ENCODE measurements around the gene CARD11. TPM values are rescaled to one million over a fixed set of nuclear protein-coding genes. Genes with fewer than 3 reads are reported as not detected.

Gene CARD11
- total and polyA plus RNA-seq, 2 experiments from 2014 or later = 17.7 to 29.0 TPM

DNA sequence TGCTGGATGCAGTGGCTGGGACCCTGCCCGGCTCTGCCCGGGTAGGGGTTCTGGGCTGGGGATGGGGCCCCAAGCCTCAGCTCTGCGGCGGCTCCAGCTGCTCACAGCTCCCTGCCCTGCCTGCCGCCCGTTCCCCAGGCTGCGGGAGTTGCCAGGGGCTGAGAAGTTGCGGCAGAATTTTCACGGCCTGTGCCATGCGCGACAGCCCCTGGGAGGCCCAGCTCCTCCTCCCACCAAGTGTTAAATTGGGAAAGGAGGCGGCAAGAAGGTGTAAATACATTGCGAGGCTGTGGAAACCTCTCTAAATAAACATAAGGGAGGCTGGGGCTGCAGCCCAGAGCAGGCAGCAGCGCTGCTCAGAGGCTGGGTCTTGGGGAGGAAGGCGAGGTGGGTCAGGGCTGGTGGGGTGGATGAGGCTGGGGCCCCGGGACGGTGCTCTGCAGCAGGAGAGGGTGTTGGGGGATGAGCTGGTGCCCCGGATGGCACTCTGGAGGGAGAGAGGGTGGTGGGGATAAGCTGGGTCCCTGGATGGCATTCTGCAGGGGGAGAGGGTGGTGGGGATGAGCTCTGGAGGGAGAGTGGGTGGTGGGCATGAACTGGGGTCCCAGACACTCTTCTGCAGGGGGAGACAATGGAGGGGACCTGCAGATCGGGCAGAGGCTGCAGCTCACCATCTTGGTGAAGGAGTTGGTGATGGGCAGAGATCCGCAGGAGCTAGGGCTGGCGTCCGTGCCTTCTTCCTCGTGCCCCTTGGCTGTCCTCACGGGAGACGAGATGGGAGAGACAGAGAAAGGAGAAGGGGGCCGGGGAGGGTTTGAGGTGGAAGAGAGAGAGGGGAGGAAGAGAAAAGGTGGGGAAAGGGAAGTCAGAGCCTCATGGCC, 114.1 kb downstream of the CARD11 start:
- ATAC-seq (no peak), DNase-seq (ENCODE audit: low spot score) (no peak)
- Histone ChIP-seq H3K27ac (ENCODE audit: low read depth) (no peak overlapping the region), H2AFZ (no peak overlapping the region), H4K20me1 (replicated peaks; ENCODE audit: insufficient read depth) (no peaks in the 10 kb centered on the region), H3K27me3 (ENCODE audit: insufficient read depth) (no peaks in the 10 kb centered on the region), H3K79me2 (replicated peaks; ENCODE audit: insufficient read depth) (no peaks in the 10 kb centered on the region), H3K4me2 (no peak overlapping the region), H3K9me2 (ENCODE audit: insufficient read depth) (no peaks in the 10 kb centered on the region), H3K4me3 (no peak overlapping the region), H3F3A (replicated peaks; ENCODE audit: low read depth) (no peaks in the 10 kb centered on the region), H3K4me1 (ENCODE audit: insufficient read depth) (no peaks in the 10 kb centered on the region), H3K36me3 (ENCODE audit: insufficient read depth) (no peaks in the 10 kb centered on the region)
- Mint-ChIP-seq H3K36me3 (ENCODE audit: low read depth) (peaks cover 3% of the 10 kb centered on the region; the same call in 1 of the 3 replicates), H3K27me3 (ENCODE audit: insufficient read depth, low read depth, poor library complexity) (peaks cover 17% of the 10 kb centered on the region), H3K4me3 (no peak overlapping the region), H3K9me3 (no peaks in the 10 kb centered on the region), H3K4me1 (no peaks in the 10 kb centered on the region), H3K27ac (no peak overlapping the region)
- TF ChIP-seq, protein P1, sequence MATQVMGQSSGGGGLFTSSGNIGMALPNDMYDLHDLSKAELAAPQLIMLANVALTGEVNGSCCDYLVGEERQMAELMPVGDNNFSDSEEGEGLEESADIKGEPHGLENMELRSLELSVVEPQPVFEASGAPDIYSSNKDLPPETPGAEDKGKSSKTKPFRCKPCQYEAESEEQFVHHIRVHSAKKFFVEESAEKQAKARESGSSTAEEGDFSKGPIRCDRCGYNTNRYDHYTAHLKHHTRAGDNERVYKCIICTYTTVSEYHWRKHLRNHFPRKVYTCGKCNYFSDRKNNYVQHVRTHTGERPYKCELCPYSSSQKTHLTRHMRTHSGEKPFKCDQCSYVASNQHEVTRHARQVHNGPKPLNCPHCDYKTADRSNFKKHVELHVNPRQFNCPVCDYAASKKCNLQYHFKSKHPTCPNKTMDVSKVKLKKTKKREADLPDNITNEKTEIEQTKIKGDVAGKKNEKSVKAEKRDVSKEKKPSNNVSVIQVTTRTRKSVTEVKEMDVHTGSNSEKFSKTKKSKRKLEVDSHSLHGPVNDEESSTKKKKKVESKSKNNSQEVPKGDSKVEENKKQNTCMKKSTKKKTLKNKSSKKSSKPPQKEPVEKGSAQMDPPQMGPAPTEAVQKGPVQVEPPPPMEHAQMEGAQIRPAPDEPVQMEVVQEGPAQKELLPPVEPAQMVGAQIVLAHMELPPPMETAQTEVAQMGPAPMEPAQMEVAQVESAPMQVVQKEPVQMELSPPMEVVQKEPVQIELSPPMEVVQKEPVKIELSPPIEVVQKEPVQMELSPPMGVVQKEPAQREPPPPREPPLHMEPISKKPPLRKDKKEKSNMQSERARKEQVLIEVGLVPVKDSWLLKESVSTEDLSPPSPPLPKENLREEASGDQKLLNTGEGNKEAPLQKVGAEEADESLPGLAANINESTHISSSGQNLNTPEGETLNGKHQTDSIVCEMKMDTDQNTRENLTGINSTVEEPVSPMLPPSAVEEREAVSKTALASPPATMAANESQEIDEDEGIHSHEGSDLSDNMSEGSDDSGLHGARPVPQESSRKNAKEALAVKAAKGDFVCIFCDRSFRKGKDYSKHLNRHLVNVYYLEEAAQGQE (IDR thresholded peaks at IDR 0.05; ENCODE audit: unreplicated experiment) = no peak
- no peak for TF ChIP-seq ZNF114 (CRISPR knock-in tag; IDR thresholded peaks at IDR 0.05)
- no peak for TF ChIP-seq EZH2 (IDR thresholded peaks at IDR 0.05; ENCODE audit: low read depth, unreplicated experiment)
- TF ChIP-seq, protein P2, sequence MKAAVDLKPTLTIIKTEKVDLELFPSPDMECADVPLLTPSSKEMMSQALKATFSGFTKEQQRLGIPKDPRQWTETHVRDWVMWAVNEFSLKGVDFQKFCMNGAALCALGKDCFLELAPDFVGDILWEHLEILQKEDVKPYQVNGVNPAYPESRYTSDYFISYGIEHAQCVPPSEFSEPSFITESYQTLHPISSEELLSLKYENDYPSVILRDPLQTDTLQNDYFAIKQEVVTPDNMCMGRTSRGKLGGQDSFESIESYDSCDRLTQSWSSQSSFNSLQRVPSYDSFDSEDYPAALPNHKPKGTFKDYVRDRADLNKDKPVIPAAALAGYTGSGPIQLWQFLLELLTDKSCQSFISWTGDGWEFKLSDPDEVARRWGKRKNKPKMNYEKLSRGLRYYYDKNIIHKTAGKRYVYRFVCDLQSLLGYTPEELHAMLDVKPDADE (IDR thresholded peaks at IDR 0.05) = no peak
- no peak for TF ChIP-seq NANOG (IDR thresholded peaks at IDR 0.05; ENCODE audit: borderline replicate concordance)
- TF ChIP-seq JUNB (IDR thresholded peaks at IDR 0.05; ENCODE audit: unreplicated experiment) = no peak
- TF ChIP-seq EZH2phosphoT487 (IDR thresholded peaks at IDR 0.05; ENCODE audit: unreplicated experiment) = no peak
- TF ChIP-seq POLR2AphosphoS5 (IDR thresholded peaks at IDR 0.05; ENCODE audit: low read depth) = no peak
- TF ChIP-seq CREB1 (CRISPR knock-in tag; IDR thresholded peaks at IDR 0.05; ENCODE audit: low read depth) = no peak
- TF ChIP-seq STAT1 (IDR thresholded peaks at IDR 0.05; ENCODE audit: unreplicated experiment) = no peak
- TF ChIP-seq, protein P3, sequence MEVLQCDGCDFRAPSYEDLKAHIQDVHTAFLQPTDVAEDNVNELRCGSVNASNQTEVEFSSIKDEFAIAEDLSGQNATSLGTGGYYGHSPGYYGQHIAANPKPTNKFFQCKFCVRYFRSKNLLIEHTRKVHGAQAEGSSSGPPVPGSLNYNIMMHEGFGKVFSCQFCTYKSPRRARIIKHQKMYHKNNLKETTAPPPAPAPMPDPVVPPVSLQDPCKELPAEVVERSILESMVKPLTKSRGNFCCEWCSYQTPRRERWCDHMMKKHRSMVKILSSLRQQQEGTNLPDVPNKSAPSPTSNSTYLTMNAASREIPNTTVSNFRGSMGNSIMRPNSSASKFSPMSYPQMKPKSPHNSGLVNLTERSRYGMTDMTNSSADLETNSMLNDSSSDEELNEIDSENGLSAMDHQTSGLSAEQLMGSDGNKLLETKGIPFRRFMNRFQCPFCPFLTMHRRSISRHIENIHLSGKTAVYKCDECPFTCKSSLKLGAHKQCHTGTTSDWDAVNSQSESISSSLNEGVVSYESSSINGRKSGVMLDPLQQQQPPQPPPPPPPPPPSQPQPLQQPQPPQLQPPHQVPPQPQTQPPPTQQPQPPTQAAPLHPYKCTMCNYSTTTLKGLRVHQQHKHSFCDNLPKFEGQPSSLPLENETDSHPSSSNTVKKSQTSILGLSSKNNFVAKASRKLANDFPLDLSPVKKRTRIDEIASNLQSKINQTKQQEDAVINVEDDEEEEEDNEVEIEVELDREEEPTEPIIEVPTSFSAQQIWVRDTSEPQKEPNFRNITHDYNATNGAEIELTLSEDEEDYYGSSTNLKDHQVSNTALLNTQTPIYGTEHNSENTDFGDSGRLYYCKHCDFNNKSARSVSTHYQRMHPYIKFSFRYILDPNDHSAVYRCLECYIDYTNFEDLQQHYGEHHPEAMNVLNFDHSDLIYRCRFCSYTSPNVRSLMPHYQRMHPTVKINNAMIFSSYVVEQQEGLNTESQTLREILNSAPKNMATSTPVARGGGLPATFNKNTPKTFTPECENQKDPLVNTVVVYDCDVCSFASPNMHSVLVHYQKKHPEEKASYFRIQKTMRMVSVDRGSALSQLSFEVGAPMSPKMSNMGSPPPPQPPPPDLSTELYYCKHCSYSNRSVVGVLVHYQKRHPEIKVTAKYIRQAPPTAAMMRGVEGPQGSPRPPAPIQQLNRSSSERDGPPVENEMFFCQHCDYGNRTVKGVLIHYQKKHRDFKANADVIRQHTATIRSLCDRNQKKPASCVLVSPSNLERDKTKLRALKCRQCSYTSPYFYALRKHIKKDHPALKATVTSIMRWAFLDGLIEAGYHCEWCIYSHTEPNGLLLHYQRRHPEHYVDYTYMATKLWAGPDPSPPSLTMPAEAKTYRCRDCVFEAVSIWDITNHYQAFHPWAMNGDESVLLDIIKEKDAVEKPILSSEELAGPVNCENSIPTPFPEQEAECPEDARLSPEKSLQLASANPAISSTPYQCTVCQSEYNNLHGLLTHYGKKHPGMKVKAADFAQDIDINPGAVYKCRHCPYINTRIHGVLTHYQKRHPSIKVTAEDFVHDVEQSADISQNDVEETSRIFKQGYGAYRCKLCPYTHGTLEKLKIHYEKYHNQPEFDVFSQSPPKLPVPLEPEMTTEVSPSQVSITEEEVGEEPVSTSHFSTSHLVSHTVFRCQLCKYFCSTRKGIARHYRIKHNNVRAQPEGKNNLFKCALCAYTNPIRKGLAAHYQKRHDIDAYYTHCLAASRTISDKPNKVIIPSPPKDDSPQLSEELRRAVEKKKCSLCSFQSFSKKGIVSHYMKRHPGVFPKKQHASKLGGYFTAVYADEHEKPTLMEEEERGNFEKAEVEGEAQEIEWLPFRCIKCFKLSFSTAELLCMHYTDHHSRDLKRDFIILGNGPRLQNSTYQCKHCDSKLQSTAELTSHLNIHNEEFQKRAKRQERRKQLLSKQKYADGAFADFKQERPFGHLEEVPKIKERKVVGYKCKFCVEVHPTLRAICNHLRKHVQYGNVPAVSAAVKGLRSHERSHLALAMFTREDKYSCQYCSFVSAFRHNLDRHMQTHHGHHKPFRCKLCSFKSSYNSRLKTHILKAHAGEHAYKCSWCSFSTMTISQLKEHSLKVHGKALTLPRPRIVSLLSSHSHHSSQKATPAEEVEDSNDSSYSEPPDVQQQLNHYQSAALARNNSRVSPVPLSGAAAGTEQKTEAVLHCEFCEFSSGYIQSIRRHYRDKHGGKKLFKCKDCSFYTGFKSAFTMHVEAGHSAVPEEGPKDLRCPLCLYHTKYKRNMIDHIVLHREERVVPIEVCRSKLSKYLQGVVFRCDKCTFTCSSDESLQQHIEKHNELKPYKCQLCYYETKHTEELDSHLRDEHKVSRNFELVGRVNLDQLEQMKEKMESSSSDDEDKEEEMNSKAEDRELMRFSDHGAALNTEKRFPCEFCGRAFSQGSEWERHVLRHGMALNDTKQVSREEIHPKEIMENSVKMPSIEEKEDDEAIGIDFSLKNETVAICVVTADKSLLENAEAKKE (CRISPR knock-in tag; IDR thresholded peaks at IDR 0.05) = no peak
- no peak for TF ChIP-seq ZNF331 (CRISPR knock-in tag; IDR thresholded peaks at IDR 0.05; ENCODE audit: low read depth)
